Caco-2 (cell line): ENCODE data around the gene WDFY4. TPM values are rescaled to one million over a fixed set of nuclear protein-coding genes. Genes with fewer than 3 reads are reported as not detected.

ENCODE experiments used
- BruUV-seq: library from RNA; stranded (reverse); fragments of 400-500 nt; replicated peaks from 2 replicates; lab custom pipeline; 2021; lab: Mats Ljungman, UMichigan
- CTCF ChIA-PET: fragments of 300-600 bp; sonication (Branson Sonifier 250); formaldehyde crosslinking; loops from one replicate; lab custom pipeline; 2022; ENCODE audit warnings: antibody characterized with exemption; lab: Charles Lee
- POLR2A ChIA-PET: fragments of 300-600 bp; sonication (Branson Sonifier 250); formaldehyde crosslinking; loops from one replicate; lab custom pipeline; 2022; ENCODE audit warnings: antibody characterized with exemption; lab: Charles Lee
- DNase-seq, 2 experiments: peaks; one replicate each; pipeline versions ENCODE4 v3.0.0 to v3.0.0-alpha.2; 2020 to 2022
- H3K27me3 ChIP-seq: replicated peaks from 2 replicates; pipeline ENCODE4 v1.6.0; 2011; ENCODE audit warnings: low read length; ENCODE audit not compliant: control insufficient read depth, insufficient read depth
- H3K36me3 ChIP-seq: 2 replicates; pipeline ENCODE4 v1.5.1; 2011; ENCODE audit warnings: low read length; ENCODE audit not compliant: control insufficient read depth, insufficient read depth
- H3K4me1 ChIP-seq: fragments of 250-450 bp; sonication (Bioruptor Pico); 2 replicates; pipeline ENCODE4 v1.5.1; 2020; ENCODE audit warnings: mild to moderate bottlenecking
- H3K4me3 ChIP-seq: 2 replicates; pipeline ENCODE4 v1.5.1; 2011; ENCODE audit warnings: low read depth, mild to moderate bottlenecking, control low read depth, low read length
- H3K9me3 ChIP-seq: fragments of 250-450 bp; sonication (Bioruptor Pico); 2 replicates; pipeline ENCODE4 v1.5.1; 2020; ENCODE audit warnings: mild to moderate bottlenecking, moderate library complexity
- H3K27ac Mint-ChIP-seq: one replicate; pipeline ENCODE4 v1.8.0; 2022; ENCODE audit warnings: mixed read lengths; ENCODE audit not compliant: unreplicated experiment
- H3K27me3 Mint-ChIP-seq: one replicate; pipeline ENCODE4 v1.8.0; 2022; ENCODE audit warnings: mixed read lengths; ENCODE audit not compliant: insufficient read depth, unreplicated experiment
- H3K36me3 Mint-ChIP-seq: one replicate; pipeline ENCODE4 v1.8.0; 2022; ENCODE audit warnings: mild to moderate bottlenecking, mixed read lengths; ENCODE audit not compliant: insufficient read depth, unreplicated experiment
- H3K4me1 Mint-ChIP-seq: one replicate; pipeline ENCODE4 v1.8.0; 2022; ENCODE audit warnings: low read depth, mixed read lengths; ENCODE audit not compliant: unreplicated experiment
- H3K4me3 Mint-ChIP-seq: one replicate; pipeline ENCODE4 v1.8.0; 2022; ENCODE audit warnings: mild to moderate bottlenecking, moderate library complexity, mixed read lengths; ENCODE audit not compliant: unreplicated experiment
- H3K9me3 Mint-ChIP-seq: one replicate; pipeline ENCODE4 v1.8.0; 2022; ENCODE audit warnings: mixed read lengths; ENCODE audit not compliant: unreplicated experiment
- CTCF ChIP-seq, 2 experiments: fragments of 200-600 bp in 1 of 2; IDR thresholded peaks; 1 replicate in 1 of 2; 2 replicates in 1 of 2; pipeline versions ENCODE4 v1.5.1 to v1.8.0; 2011 to 2022; ENCODE audit warnings: antibody characterized with exemption in 1 of 2, control low read depth in 1 of 2, inconsistent platforms in 1 of 2, low read depth in 1 of 2, low read length in 1 of 2, mild to moderate bottlenecking in 1 of 2, moderate library complexity in 1 of 2; ENCODE audit not compliant: insufficient read depth in 1 of 2, severe bottlenecking in 1 of 2, unreplicated experiment in 1 of 2
- intact Hi-C: fragments of 100-400 bp; cut with micrococcal nuclease; formaldehyde crosslinking; loops from one replicate; pipeline ENCODE4 v1.10.0; 2022; ENCODE audit not compliant: unreplicated experiment
- total RNA-seq: library from RNA; stranded (reverse); gene quantifications from 2 replicates; pipeline ENCODE4 v1.2.3, GENCODE V29; 2022

WDFY4 gene
- total RNA-seq, 1 experiment from 2014 or later, result not detected

- BruUV-seq, result no TSS peak
These were observed 17.3 kb downstream of the WDFY4 start for GRCh38 chr10:48701941-48702340.

GRCh38 chr10:48703531-48704122 is 19.0 kb downstream of the WDFY4 start:
- no peak for DNase-seq
- Mint-ChIP-seq H3K36me3 (no peaks in the 10 kb centered on the region), H3K27ac (no peak overlapping the region), H3K9me3 (no peaks in the 10 kb centered on the region), H3K4me1 (no peaks in the 10 kb centered on the region), H3K27me3 (peaks cover 30% of the 10 kb centered on the region), H3K4me3 (no peak overlapping the region)
- no peaks in the 10 kb centered on the region for H3K4me1 ChIP-seq
- no peaks in the 10 kb centered on the region for H3K9me3 ChIP-seq
- ChIA-PET CTCF (no interaction called here), POLR2A (no interaction called here)
- intact Hi-C loops, result no loop called here
- H3K36me3 ChIP-seq, result no peaks in the 10 kb centered on the region
- TF ChIP-seq CTCF (IDR thresholded peaks at IDR 0.05; ENCODE audit: insufficient read depth in 1 of 2, low read depth in 1 of 2, low read length in 1 of 2, severe bottlenecking in 1 of 2, unreplicated experiment in 1 of 2), result no peak
- H3K27me3 ChIP-seq, result peaks cover 3% of the 10 kb centered on the region; the same call in 1 of the 2 replicates
- H3K4me3 ChIP-seq, result no peak overlapping the region
- BruUV-seq, result no TSS peak

More at GRCh38 chr10:48701941-48702340, 17.3 kb downstream of the WDFY4 start:
- Mint-ChIP-seq H3K27ac (no peak overlapping the region), H3K4me1 (no peaks in the 10 kb centered on the region), H3K36me3 (no peaks in the 10 kb centered on the region), H3K27me3 (peaks cover 31% of the 10 kb centered on the region), H3K4me3 (no peak overlapping the region), H3K9me3 (no peaks in the 10 kb centered on the region)
- DNase-seq, result no peak
- Histone ChIP-seq H3K27me3 (peaks cover 3% of the 10 kb centered on the region), H3K36me3 (no peaks in the 10 kb centered on the region), H3K4me3 (no peak overlapping the region), H3K4me1 (no peaks in the 10 kb centered on the region), H3K9me3 (no peaks in the 10 kb centered on the region)
- CTCF ChIA-PET, result no interaction called here
- intact Hi-C loops, result loop anchor here (1.0 kb wide), 1 partner anchor 44 kb away; no protein-coding TSS in a partner anchor
- TF ChIP-seq CTCF (IDR thresholded peaks at IDR 0.05; ENCODE audit: insufficient read depth in 1 of 2, low read depth in 1 of 2, low read length in 1 of 2, severe bottlenecking in 1 of 2, unreplicated experiment in 1 of 2), result no peak
- POLR2A ChIA-PET, result no interaction called here

- BruUV-seq, result no TSS peak
- no peaks in the 10 kb centered on the region for H3K9me3 Mint-ChIP-seq
- Histone ChIP-seq H3K36me3 (no peaks in the 10 kb centered on the region), H3K27me3 (peaks cover 2% of the 10 kb centered on the region; the same call in 1 of the 2 replicates), H3K4me3 (no peak overlapping the region), H3K4me1 (no peaks in the 10 kb centered on the region), H3K9me3 (no peaks in the 10 kb centered on the region)
- ChIA-PET POLR2A (no interaction called here), CTCF (no interaction called here)
- peaks cover 29% of the 10 kb centered on the region for H3K27me3 Mint-ChIP-seq
- no peaks in the 10 kb centered on the region for H3K4me1 Mint-ChIP-seq
- TF ChIP-seq CTCF (IDR thresholded peaks at IDR 0.05; ENCODE audit: insufficient read depth in 1 of 2, low read depth in 1 of 2, low read length in 1 of 2, severe bottlenecking in 1 of 2, unreplicated experiment in 1 of 2), result no peak
- intact Hi-C loops, result no loop called here
- no peak overlapping the region for H3K27ac Mint-ChIP-seq
- H3K36me3 Mint-ChIP-seq, result no peaks in the 10 kb centered on the region
- no peak overlapping the region for H3K4me3 Mint-ChIP-seq
- no peak for DNase-seq
These were observed 19.5 kb downstream of the WDFY4 start for GRCh38 chr10:48704156-48704555.
